ENCODE data around the gene IL23R. TPM values are rescaled to one million over a fixed set of nuclear protein-coding genes. Genes with fewer than 3 reads are reported as not detected.

Gene IL23R
- total RNA-seq, 2 donors from 2014 or later = not detected

DNA sequence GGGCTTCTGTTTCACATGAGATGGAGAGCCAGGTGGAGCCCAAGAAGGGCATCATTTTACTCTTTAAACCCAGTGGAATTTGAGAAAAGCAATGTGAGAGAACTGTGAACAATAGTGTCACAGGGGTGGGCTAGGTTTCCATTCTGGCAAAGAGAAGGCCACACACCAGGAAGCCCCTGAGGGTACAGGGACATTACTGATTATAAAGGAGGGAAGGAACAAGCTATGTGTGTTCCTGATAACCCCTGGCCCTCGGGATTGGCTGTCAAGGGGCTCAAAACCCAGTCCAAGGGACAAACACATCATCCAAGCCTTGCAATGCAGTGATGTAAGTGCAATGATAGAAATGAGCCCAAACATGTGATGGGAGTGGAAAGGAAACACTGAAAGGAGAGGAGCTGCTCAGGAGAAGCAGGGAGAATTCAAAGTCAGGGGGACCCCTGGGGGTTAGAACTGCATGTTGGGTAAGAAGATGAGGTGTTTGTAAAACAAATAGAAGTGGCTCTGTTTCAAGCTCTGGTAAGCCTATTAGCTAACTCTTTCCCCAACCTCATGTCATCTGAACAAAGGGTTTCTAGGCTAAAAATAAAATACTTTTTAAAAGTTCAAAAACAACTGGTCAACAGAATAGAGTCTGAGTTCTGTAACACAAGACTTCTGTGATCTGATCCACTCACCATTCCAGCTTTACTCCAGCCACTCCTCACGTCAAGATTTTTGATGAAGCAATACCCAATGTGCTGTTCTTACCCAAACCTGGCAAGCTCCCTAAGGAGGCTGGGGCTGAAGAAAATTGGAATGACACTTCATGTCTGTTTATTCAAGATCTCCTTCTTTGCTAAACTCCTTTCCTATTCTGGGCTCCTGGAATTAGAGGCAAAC lies 90.3 kb downstream of the IL23R start:
- Histone ChIP-seq H3K36me3 (ENCODE audit: control insufficient read depth, insufficient read depth, low read length) (no peaks in the 10 kb centered on the region), H3K27me3 (ENCODE audit: control insufficient read depth, insufficient read depth, low read length, poor library complexity, severe bottlenecking) (no peaks in the 10 kb centered on the region), H3K27ac (ENCODE audit: low read depth, low read length) (no peak overlapping the region), H3K9ac (ENCODE audit: extremely low read depth, low read length, poor library complexity, severe bottlenecking) (no peak overlapping the region), H3K9me3 (ENCODE audit: control insufficient read depth, low read length) (peaks cover 15% of the 10 kb centered on the region), H3K4me3 (ENCODE audit: low read length) (no peak overlapping the region), H3K4me1 (ENCODE audit: control insufficient read depth, insufficient read depth, low read length) (no peaks in the 10 kb centered on the region)
- WGBS, 2 experiments (ENCODE audit: insufficient coverage in 1 of 2, insufficient read length in 1 of 2) = 78 to 94% methylated on average over 2 of the region's 2 CpGs
- no peaks in the 10 kb centered on the region for H3K27me3 Mint-ChIP-seq (ENCODE audit: insufficient read depth)
- peaks cover 3% of the 10 kb centered on the region for H3K36me3 Mint-ChIP-seq (ENCODE audit: low read depth)
- H3K4me3 Mint-ChIP-seq = no peak overlapping the region
- peaks cover 9% of the 10 kb centered on the region for H3K4me1 Mint-ChIP-seq
- TF ChIP-seq, protein P1, sequence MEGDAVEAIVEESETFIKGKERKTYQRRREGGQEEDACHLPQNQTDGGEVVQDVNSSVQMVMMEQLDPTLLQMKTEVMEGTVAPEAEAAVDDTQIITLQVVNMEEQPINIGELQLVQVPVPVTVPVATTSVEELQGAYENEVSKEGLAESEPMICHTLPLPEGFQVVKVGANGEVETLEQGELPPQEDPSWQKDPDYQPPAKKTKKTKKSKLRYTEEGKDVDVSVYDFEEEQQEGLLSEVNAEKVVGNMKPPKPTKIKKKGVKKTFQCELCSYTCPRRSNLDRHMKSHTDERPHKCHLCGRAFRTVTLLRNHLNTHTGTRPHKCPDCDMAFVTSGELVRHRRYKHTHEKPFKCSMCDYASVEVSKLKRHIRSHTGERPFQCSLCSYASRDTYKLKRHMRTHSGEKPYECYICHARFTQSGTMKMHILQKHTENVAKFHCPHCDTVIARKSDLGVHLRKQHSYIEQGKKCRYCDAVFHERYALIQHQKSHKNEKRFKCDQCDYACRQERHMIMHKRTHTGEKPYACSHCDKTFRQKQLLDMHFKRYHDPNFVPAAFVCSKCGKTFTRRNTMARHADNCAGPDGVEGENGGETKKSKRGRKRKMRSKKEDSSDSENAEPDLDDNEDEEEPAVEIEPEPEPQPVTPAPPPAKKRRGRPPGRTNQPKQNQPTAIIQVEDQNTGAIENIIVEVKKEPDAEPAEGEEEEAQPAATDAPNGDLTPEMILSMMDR (conservative IDR thresholded peaks at IDR 0.05) = no peak
- H3K27ac Mint-ChIP-seq = no peak overlapping the region
- DNase-seq = no peak
- peaks cover 26% of the 10 kb centered on the region for H3K9me3 Mint-ChIP-seq

DNA sequence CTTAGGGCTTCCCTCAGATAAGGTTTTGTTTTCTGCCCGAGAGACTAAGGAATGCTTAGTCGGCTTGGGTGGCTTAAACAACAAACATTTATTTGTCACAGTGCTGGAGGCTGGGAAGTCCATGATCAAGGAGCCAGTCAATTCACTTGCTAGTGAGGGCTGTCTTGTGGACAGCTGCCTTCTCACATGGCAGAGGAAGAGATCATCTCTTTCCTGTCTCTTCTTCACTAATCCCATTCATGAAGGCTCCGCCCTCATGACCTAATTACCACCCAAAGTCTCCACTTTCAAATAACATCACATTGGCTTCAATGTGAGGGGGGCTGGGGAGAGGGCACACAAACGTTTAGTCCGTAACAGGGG lies 90.9 kb downstream of the IL23R start:
- Mint-ChIP-seq H3K36me3 (ENCODE audit: low read depth) (peaks cover 3% of the 10 kb centered on the region), H3K9me3 (peaks cover 21% of the 10 kb centered on the region), H3K4me1 (peaks cover 12% of the 10 kb centered on the region), H3K27ac (no peak overlapping the region), H3K27me3 (ENCODE audit: insufficient read depth) (no peaks in the 10 kb centered on the region), H3K4me3 (no peak overlapping the region)
- Histone ChIP-seq H3K27me3 (ENCODE audit: control insufficient read depth, insufficient read depth, low read length, poor library complexity, severe bottlenecking) (no peaks in the 10 kb centered on the region), H3K27ac (ENCODE audit: low read depth, low read length) (no peak overlapping the region), H3K36me3 (ENCODE audit: control insufficient read depth, insufficient read depth, low read length) (no peaks in the 10 kb centered on the region), H3K9me3 (ENCODE audit: control insufficient read depth, low read length) (peaks cover 9% of the 10 kb centered on the region), H3K4me3 (ENCODE audit: low read length) (no peak overlapping the region), H3K4me1 (ENCODE audit: control insufficient read depth, insufficient read depth, low read length) (no peaks in the 10 kb centered on the region), H3K9ac (ENCODE audit: extremely low read depth, low read length, poor library complexity, severe bottlenecking) (no peak overlapping the region)
- TF ChIP-seq, protein P1 (conservative IDR thresholded peaks at IDR 0.05) = no peak
- no peak for DNase-seq
- 77 to 86% methylated on average over 2 to 5 of the region's 5 CpGs for WGBS, 2 experiments (ENCODE audit: insufficient coverage in 1 of 2, insufficient read length in 1 of 2)

DNA sequence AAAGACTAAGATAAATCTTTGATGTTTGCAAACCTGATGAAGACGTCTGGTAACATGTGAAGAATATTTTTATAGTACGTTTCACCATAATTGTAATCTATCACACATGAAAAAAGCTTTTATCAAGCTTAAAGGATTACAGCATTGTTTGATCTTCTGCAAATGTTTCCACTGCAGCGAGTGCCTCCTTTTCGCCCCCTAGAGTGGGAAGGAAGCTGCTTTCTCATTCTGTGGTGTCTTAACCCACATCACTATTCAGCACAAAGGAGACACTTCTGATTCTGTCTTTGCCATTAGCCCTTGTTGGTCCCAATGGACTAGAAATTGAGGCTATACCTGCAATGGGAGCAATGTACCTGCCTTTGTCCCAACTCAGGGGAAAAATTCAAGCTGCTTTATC lies 95.4 kb downstream of the IL23R start:
- 32 to 65% methylated on average over 2 to 4 of the region's 4 CpGs for WGBS, 2 experiments (ENCODE audit: insufficient coverage in 1 of 2, insufficient read length in 1 of 2)
- no peak overlapping the region for H3K9ac ChIP-seq (ENCODE audit: extremely low read depth, low read length, poor library complexity, severe bottlenecking)
- H3K27ac ChIP-seq (ENCODE audit: low read depth, low read length) = no peak overlapping the region
- Mint-ChIP-seq H3K27me3 (ENCODE audit: insufficient read depth) (no peaks in the 10 kb centered on the region), H3K4me3 (no peak overlapping the region), H3K36me3 (ENCODE audit: low read depth) (no peaks in the 10 kb centered on the region), H3K4me1 (peaks cover 9% of the 10 kb centered on the region), H3K27ac (no peak overlapping the region), H3K9me3 (no peaks in the 10 kb centered on the region)
- H3K27me3 ChIP-seq (ENCODE audit: control insufficient read depth, insufficient read depth, low read length, poor library complexity, severe bottlenecking) = no peaks in the 10 kb centered on the region
- DNase-seq = peak; percentile 63
- H3K4me1 ChIP-seq (ENCODE audit: control insufficient read depth, insufficient read depth, low read length) = no peaks in the 10 kb centered on the region
- no peaks in the 10 kb centered on the region for H3K36me3 ChIP-seq (ENCODE audit: control insufficient read depth, insufficient read depth, low read length)
- TF ChIP-seq, protein P1 (conservative IDR thresholded peaks at IDR 0.05) = peak; percentile 69
- no peak overlapping the region for H3K4me3 ChIP-seq (ENCODE audit: low read length)
- no peaks in the 10 kb centered on the region for H3K9me3 ChIP-seq (ENCODE audit: control insufficient read depth, low read length)
